GM18951 (cell line): Measurements from ENCODE around the gene ASXL2.
"Not testable (repeated sequence)": the region's sequence is repeated elsewhere in the genome, so short reads cannot be mapped to it uniquely, and the experiment has no call there.

Source experiments
- POLR2A ChIP-seq: IDR thresholded peaks from 4 replicates; pipeline ENCODE4 v1.6.1; 2011; ENCODE audit warnings: mild to moderate bottlenecking; ENCODE audit not compliant: insufficient read length, insufficient read depth; ENCODE audit errors: extremely low read depth
- in situ Hi-C: fragments of 300-500 bp; cut with MboI; formaldehyde crosslinking; loops from one replicate; pipeline ENCODE4 v1.12.0; 2022; ENCODE audit warnings: low sequenced_read_pairs, mixed read lengths, inconsistent platforms; ENCODE audit not compliant: unreplicated experiment

ASXL2 gene

GRCh38 chr2:25867396-25868003 is 10.8 kb downstream of the ASXL2 start:
- no peak for TF ChIP-seq POLR2A
- in situ Hi-C loops = no loop called here

GRCh38 chr2:25856377-25856776 is 21.9 kb downstream of the ASXL2 start:
- in situ Hi-C loops = no loop called here
- no peak for TF ChIP-seq POLR2A

- no peak for TF ChIP-seq POLR2A
- in situ Hi-C loops = no loop called here
Measured at GRCh38 chr2:25855065-25855464, 23.2 kb downstream of the ASXL2 start.

GRCh38 chr2:25854613-25855012 is 23.7 kb downstream of the ASXL2 start:
- TF ChIP-seq POLR2A = no peak
- in situ Hi-C loops = no loop called here

GRCh38 chr2:25853038-25853638 is 25.1 kb downstream of the ASXL2 start:
- no peak for TF ChIP-seq POLR2A
- in situ Hi-C loops = no loop called here

- in situ Hi-C loops = no loop called here
- TF ChIP-seq POLR2A = no peak
Measured at GRCh38 chr2:25851740-25852503, 26.4 kb downstream of the ASXL2 start.

- in situ Hi-C loops = not testable (repeated sequence)
Measured at GRCh38 chr2:25850400-25850799, 27.9 kb downstream of the ASXL2 start.

- in situ Hi-C loops = not testable (repeated sequence)
Measured at GRCh38 chr2:25849350-25849749, 28.9 kb downstream of the ASXL2 start.

- in situ Hi-C loops = no loop called here
- no peak for TF ChIP-seq POLR2A
Measured at GRCh38 chr2:25845843-25846505, 32.3 kb downstream of the ASXL2 start.

- in situ Hi-C loops = no loop called here
- TF ChIP-seq POLR2A = no peak
Measured at GRCh38 chr2:25844089-25844488, 34.2 kb downstream of the ASXL2 start.

GRCh38 chr2:25842155-25842554 is 36.1 kb downstream of the ASXL2 start:
- TF ChIP-seq POLR2A = no peak
- in situ Hi-C loops = no loop called here

GRCh38 chr2:25838152-25838756 is 40.0 kb downstream of the ASXL2 start:
- TF ChIP-seq POLR2A = no peak
- in situ Hi-C loops = no loop called here

GRCh38 chr2:25835906-25836305 is 42.4 kb downstream of the ASXL2 start:
- in situ Hi-C loops = no loop called here
- no peak for TF ChIP-seq POLR2A
